ENCODE measurements around the gene INPP5B. TPM values are rescaled to one million over a fixed set of nuclear protein-coding genes. Genes with fewer than 3 reads are reported as not detected.
A peak's percentile ranks its signal among the peaks of the same experiment; 100 is the strongest.

Gene INPP5B
- total RNA-seq, 1 donor from 2014 or later: 36.5 TPM

- Mint-ChIP-seq H3K27ac (ENCODE audit: unreplicated experiment) (no peak overlapping the region), H3K9me3 (ENCODE audit: unreplicated experiment) (no peaks in the 10 kb centered on the region), H3K36me3 (ENCODE audit: unreplicated experiment) (peaks cover 17% of the 10 kb centered on the region), H3K27me3 (ENCODE audit: unreplicated experiment) (no peaks in the 10 kb centered on the region), H3K4me1 (ENCODE audit: unreplicated experiment) (peaks cover 26% of the 10 kb centered on the region), H3K4me3 (ENCODE audit: unreplicated experiment) (peak overlapping the region; percentile 82)
- no peak for TF ChIP-seq CTCF (IDR thresholded peaks at IDR 0.05)
- no peak for DNase-seq (ENCODE audit: extremely low spot score, unreplicated experiment)
Observed at GRCh38 chr1:37931102-37931360, 15.8 kb downstream of the INPP5B start.

- no peak overlapping the region for H3K27ac Mint-ChIP-seq (ENCODE audit: unreplicated experiment)
- no peak for DNase-seq (ENCODE audit: extremely low spot score, unreplicated experiment)
- H3K4me3 Mint-ChIP-seq (ENCODE audit: unreplicated experiment): peak overlapping the region; percentile 82
- peaks cover 32% of the 10 kb centered on the region for H3K4me1 Mint-ChIP-seq (ENCODE audit: unreplicated experiment)
- no peaks in the 10 kb centered on the region for H3K27me3 Mint-ChIP-seq (ENCODE audit: unreplicated experiment)
- no peaks in the 10 kb centered on the region for H3K9me3 Mint-ChIP-seq (ENCODE audit: unreplicated experiment)
- peaks cover 19% of the 10 kb centered on the region for H3K36me3 Mint-ChIP-seq (ENCODE audit: unreplicated experiment)
- no peak for TF ChIP-seq CTCF (IDR thresholded peaks at IDR 0.05)
Observed at GRCh38 chr1:37930246-37931101, 16.4 kb downstream of the INPP5B start.

GRCh38 chr1:37926038-37926924 is 20.6 kb downstream of the INPP5B start:
- no peak for DNase-seq (ENCODE audit: extremely low spot score, unreplicated experiment)
- H3K27ac Mint-ChIP-seq (ENCODE audit: unreplicated experiment): peak overlapping the region; percentile 69
- no peaks in the 10 kb centered on the region for H3K9me3 Mint-ChIP-seq (ENCODE audit: unreplicated experiment)
- peaks cover 24% of the 10 kb centered on the region for H3K36me3 Mint-ChIP-seq (ENCODE audit: unreplicated experiment)
- no peaks in the 10 kb centered on the region for H3K27me3 Mint-ChIP-seq (ENCODE audit: unreplicated experiment)
- no peak overlapping the region for H3K4me3 Mint-ChIP-seq (ENCODE audit: unreplicated experiment)
- peaks cover 25% of the 10 kb centered on the region for H3K4me1 Mint-ChIP-seq (ENCODE audit: unreplicated experiment)
- no peak for TF ChIP-seq CTCF (IDR thresholded peaks at IDR 0.05)

- Mint-ChIP-seq H3K36me3 (ENCODE audit: unreplicated experiment) (peaks cover 25% of the 10 kb centered on the region), H3K4me1 (ENCODE audit: unreplicated experiment) (peaks cover 17% of the 10 kb centered on the region), H3K4me3 (ENCODE audit: unreplicated experiment) (no peak overlapping the region), H3K27ac (ENCODE audit: unreplicated experiment) (peak overlapping the region; percentile 69), H3K27me3 (ENCODE audit: unreplicated experiment) (no peaks in the 10 kb centered on the region), H3K9me3 (ENCODE audit: unreplicated experiment) (no peaks in the 10 kb centered on the region)
- TF ChIP-seq CTCF (IDR thresholded peaks at IDR 0.05): no peak
- DNase-seq (ENCODE audit: extremely low spot score, unreplicated experiment): no peak
Observed at GRCh38 chr1:37925316-37925715, 21.5 kb downstream of the INPP5B start.

GRCh38 chr1:37923551-37923889 is 23.3 kb downstream of the INPP5B start:
- H3K36me3 Mint-ChIP-seq (ENCODE audit: unreplicated experiment): peaks cover 30% of the 10 kb centered on the region
- H3K4me1 Mint-ChIP-seq (ENCODE audit: unreplicated experiment): peaks cover 17% of the 10 kb centered on the region
- no peaks in the 10 kb centered on the region for H3K9me3 Mint-ChIP-seq (ENCODE audit: unreplicated experiment)
- TF ChIP-seq CTCF (IDR thresholded peaks at IDR 0.05): no peak
- DNase-seq (ENCODE audit: extremely low spot score, unreplicated experiment): no peak
- peak overlapping the region; percentile 15 for H3K27ac Mint-ChIP-seq (ENCODE audit: unreplicated experiment)
- no peak overlapping the region for H3K4me3 Mint-ChIP-seq (ENCODE audit: unreplicated experiment)
- no peaks in the 10 kb centered on the region for H3K27me3 Mint-ChIP-seq (ENCODE audit: unreplicated experiment)

Data from osteocyte (in vitro differentiated cells).